ENCODE measurements around the gene NPLOC4. TPM values are rescaled to one million over a fixed set of nuclear protein-coding genes. Genes with fewer than 3 reads are reported as not detected.
"Not testable (repeated sequence)": the region's sequence is repeated elsewhere in the genome, so short reads cannot be mapped to it uniquely, and the experiment has no call there.

Gene NPLOC4
- polyA plus RNA-seq, 3 donors, result 51.0 to 78.2 (median 73.9) TPM

- no peak for DNase-seq
Observed at GRCh38 chr17:81644496-81644895, 7.6 kb upstream of the NPLOC4 start.

DNA sequence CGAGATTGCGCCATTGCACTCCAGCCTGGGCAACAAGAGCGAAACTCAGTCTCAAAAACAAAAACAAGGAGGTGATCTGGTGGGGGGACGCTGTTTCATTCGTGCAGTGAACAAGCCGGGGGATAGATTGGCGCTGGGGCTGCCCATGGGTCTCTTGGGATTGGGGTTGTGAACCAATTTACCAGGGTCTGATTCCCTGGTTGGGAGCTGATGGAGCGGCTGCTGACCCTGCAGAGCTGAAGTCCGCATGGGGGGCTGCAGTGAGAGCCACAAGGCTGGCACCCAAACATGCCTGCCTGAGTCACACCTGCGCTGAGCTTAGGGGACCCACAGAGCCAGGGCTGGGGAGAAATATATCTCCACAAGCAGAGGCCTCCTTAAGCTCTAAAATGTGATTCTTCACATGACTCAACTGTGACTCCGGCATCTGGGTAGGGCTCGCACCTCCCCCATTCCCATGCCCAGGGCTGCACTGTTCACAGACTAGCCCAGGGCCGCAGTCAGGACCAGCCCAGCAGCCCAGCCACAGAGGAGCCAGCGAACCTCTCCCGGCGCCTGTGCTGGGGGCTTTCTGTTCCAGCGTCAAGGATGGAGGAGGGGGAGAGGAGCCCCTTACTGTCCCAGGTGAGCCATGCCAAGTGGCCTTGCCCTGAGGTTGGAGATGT lies 5.0 kb upstream of the NPLOC4 start:
- no peak for DNase-seq

GRCh38 chr17:81640011-81640410 lies 3.1 kb upstream of the NPLOC4 start:
- DNase-seq, result no peak

DNA sequence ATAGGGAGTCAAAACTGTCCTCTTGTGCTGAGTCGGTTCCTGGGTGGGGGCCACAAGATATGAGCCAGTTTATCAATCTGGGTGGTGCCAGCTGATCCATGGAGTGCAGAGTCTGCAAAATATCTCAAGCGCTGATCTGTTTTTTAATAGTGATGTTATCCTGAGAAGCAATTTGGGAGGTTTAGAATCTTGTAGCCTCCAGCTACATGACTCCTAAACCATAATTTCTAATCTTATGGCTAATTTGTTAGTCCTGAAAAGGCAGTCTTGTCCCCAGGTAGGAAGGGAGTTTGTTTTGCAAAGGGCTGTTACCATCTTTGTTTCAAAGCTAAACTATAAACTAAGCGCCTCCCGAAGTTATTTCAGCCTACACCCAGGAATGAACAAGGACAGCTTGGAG lies 1.8 kb upstream of the NPLOC4 start:
- DNase-seq, result no peak

DNA sequence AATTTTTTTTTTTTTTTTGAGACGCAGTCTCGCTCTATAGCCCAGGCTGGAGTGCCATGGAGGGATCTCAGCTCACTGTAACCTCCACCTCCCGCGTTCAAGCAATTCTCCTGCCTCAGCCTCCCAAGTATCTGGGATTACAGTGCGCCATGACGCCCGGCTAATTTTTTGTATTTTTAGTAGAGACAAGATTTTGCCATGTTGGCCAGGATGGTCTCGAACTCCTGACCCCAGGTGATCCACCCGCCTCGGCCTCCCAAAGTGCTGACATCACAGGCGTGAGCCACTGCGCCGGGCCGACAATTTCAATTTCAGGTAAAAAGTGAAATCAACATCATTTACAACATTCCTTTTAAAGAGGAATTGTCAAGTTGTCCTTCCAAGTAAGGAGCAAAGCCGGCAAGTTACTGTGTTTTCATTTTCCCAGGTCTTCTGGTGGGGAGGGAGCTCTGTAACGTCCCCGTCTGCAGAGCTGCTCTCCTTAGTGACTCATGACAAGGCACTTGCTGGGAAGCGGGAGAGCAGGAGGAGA lies 873 bp downstream of the NPLOC4 start:
- DNase-seq, result no peak

GRCh38 chr17:81635431-81635830 lies 1.5 kb downstream of the NPLOC4 start:
- no peak for DNase-seq

- DNase-seq, result no peak
Observed at GRCh38 chr17:81631482-81631881, 5.4 kb downstream of the NPLOC4 start.

DNA sequence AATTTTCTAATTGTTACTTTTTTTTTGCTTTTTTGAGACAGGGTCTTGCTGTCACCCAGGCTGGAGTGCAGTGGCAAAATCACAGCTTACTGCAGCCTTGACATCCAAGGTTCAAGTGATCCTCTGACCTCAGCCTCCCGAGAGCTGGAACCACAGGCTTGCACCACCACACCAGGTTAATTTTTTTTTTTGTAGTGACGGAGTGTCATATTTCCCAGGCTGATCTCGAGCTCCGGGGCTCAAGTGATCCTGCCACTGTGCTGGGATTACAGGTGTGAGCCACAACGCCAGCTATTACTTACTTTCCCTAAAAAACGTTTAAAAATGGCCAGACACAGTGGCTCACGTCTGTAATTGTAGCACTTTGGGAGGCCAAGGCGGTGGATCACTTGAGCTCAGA lies 6.6 kb downstream of the NPLOC4 start:
- DNase-seq, result no peak

DNA sequence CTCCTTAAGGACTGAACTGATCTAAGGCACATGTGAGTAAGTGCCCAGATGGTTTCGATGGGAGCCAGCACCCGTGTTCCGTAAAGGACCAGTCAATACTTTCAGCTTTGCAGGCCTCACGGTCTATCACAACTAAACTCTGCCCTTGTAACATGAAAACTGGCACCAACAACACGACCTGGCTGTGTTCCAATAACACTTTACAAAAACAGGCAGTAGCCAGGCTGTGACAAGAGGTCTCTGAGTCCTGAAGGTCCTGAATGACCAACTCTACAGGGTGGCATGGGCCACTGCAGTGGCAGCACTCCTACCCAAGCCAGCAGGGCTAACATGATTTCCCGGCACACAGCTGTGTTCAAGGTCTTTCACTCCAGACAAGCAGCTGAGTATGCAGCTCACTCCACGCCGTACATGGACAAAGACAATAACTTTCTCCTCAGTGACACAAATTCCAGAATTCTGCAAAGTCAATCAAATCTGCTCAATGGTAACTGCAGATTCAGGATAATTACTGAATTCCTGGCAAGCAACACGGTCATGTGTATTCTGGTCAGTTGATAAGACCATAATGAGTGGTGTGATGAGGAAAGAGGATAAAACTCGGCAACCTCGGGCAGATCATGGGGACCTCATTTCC lies 15.3 kb downstream of the NPLOC4 start:
- DNase-seq, result no peak

DNA sequence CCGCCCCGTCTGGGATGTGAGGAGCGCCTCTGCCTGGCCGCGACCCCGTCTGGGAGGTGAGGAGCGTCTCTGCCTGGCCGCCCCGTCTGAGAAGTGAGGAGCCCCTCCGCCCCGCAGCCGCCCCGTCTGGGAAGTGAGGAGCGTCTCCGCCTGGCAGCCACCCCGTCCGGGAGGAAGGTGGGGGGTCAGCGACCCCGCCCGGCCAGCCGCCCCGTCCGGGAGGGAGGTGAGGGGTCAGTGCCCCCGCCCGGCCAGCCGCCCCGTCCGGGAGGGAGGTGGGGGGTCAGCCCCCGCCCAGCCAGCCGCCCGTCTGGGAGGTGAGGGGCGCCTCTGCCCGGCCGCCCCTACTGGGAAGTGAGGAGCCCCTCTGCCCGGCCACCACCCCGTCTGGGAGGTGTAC lies 18.6 kb downstream of the NPLOC4 start:
- not testable (repeated sequence) for DNase-seq

- no peak for DNase-seq
Observed at GRCh38 chr17:81616877-81617276, 20.0 kb downstream of the NPLOC4 start.

DNA sequence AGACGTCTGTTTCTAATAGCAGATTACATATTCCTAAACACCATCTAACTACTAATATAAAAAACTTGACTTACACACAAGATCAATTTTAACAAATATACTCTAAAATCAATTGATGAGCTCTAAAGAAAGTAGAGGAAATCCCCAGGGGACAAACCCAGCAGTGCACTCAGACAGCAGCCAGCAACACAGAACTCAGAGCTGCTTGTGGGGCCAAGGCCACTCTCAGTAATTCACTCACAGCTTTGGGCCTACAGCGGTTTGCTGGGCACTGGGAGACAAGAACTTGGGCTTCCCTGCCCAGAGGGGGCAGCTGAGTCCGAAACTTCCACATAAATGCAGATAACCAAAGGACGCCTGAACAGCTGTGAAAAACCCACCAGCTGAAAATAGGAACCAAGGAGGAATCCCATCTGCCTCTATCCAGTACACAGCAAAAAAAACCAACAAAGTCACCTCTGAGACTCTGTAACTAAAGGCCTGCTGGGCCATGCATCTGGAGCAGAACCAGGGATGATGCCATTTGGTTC lies 21.4 kb downstream of the NPLOC4 start:
- DNase-seq, result no peak

DNA sequence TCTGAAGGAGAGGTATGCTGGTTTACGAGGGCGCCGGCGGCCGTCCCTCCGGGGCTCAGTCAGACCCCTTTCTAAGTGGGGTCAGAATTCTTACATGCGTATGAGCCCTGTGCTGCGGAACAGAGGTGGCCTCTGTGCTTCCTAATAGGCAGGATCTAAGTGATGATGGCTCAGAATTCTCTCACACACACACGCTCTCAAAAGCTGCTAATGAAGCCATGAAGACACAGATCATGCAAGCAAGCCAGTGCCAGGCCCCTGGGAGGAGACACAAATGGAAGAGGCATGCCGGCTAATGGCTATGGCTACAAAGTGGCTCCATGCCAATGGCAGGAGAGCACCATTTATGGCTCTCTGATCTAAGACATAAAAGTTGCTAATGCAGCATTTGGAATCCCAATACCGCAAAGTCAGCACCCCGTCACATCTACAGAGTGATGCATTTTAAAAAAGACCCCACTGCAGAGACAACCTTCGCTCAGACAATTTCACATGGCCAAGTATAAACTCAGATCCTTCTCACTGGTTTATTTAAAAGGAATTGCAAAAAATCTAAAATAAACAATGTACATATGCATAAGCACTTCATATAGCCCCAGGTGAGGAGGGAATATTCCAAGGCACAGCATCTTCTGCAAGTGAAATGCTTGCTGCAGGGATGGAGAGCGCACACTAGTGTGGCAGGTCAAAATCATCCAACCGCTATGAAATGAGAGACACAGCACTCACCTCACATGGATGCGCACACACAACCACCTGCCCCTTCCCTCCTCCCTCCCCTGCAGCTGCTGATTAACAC lies 24.5 kb downstream of the NPLOC4 start:
- no peak for DNase-seq

DNA sequence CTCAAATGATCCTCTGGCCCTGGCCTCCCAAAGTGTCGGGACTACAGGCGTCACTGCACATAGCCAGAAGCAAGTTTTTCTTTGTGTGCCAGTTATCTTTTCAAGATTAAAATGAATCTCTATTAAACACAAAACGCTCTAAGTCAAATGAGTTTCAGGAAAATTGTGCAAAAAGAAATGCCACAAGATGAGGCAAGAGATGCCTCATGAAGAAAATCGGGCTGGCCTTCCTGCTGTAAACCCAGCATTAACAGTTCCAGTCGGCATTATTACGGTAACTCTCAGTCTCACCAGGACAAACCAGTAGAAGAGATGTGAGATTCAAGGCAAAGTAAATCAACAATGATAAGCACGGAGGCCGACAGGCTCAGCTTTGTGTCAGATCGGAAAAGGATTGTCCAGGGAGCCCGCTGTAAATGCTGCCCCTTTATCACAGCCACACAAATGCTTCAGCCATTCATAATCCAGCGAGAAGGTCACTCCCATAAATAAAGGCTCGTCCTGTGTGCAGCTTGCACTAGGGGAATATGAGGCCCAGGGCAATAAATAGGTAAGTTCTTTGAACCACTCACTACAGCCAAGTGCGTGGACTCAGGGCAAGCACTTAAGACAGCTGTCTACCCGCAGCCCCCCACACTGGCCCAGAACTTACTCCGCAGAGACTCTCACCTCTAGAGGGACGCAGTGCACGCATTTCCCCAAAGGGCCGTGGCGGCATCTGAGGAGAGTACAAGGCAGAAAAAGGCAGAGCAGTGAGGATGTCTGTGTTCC lies 27.2 kb downstream of the NPLOC4 start:
- no peak for DNase-seq

DNA sequence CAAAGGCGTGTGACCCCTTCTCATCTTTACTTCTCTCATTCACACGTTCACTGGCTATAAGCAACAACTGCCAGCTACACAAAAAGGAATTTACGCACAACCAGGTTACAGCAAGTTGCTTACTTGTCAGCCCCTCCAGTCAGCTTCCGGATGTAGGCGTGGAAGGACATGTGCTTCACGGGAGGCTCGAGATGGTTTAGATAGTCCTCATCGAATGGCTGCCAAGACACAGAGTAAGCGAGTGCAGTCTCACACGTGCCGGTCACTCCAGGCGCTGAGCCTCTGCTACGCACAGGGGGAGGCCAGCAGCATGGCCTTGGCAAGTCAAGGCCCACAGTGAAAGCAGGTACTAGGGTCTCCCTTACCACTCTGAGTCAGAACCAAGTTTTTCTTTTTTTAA lies 28.3 kb downstream of the NPLOC4 start:
- no peak for DNase-seq

DNA sequence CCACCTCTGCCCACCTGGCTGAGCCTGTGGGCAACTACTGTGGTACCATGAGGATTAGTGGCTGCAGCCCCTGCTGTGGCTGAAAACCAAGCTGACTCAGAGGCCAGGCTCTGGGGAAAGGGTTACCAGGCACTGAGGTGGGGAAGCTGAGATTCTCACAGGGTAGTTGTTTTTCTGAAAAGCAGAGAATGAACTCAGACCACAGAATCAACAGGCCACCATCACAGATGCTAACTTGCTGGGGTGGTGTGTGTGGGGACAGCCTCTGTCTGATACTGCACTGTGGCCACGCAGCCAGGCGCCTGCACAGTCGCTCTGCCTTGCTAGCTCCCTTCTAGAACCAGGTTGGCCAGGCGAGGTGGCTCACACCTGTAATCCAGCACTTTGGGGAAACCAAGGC lies 28.8 kb downstream of the NPLOC4 start:
- DNase-seq, result no peak

DNA sequence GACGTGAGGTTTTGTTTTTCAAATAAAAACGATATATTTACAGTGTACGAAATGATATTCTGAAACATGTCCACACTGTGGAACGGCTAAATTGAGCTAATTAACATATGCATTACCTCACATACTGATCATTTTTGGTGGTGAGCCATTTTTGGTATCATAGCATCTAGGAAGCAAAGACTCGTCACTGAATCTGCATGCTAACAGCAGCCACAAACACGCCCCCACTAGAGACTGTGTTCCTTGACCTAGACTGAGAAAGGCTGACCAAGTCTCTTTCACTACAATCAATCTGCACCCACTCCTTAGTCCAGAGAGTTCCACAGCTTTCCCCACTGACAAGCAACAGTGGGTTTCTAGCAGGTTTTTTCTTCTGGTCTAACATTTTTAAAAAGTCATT lies 29.5 kb downstream of the NPLOC4 start:
- DNase-seq, result no peak

DNA sequence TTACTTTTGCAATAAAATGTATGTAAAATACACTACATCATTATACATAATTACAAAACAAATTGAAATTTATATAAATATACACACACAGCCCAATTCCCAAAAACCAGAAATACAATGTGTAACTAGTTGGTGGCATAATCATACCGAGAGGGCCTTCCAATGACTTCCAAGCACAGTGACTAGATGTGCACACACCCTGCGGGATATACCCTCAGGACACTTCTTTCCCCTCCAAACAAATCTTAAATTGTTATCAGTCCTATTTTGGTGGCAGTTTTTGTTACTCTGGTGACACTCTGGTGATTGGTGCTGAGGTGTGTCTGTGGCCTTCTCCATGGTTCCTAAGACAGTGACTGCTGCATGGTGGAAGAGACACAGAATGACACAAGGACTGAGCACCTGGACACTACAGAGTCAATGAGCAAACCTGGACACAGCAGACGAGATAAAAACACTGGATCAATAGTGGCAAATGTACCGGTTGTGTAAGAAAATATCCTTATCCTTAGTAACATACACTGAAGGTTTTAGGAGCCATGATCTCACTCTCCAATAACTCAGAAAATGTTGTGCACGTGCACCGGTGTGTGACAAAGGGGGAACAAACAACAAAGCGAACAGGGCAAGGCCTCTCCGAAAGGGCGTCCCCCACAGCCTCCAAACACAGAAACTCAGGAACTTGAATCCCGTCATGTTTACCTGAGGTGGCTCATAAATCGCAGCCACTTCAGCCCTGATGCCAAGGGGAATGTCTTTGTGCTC lies 32.9 kb downstream of the NPLOC4 start:
- DNase-seq, result no peak

- DNase-seq, result peak; percentile 74
Observed at GRCh38 chr17:81601525-81602120, 35.3 kb downstream of the NPLOC4 start.

DNA sequence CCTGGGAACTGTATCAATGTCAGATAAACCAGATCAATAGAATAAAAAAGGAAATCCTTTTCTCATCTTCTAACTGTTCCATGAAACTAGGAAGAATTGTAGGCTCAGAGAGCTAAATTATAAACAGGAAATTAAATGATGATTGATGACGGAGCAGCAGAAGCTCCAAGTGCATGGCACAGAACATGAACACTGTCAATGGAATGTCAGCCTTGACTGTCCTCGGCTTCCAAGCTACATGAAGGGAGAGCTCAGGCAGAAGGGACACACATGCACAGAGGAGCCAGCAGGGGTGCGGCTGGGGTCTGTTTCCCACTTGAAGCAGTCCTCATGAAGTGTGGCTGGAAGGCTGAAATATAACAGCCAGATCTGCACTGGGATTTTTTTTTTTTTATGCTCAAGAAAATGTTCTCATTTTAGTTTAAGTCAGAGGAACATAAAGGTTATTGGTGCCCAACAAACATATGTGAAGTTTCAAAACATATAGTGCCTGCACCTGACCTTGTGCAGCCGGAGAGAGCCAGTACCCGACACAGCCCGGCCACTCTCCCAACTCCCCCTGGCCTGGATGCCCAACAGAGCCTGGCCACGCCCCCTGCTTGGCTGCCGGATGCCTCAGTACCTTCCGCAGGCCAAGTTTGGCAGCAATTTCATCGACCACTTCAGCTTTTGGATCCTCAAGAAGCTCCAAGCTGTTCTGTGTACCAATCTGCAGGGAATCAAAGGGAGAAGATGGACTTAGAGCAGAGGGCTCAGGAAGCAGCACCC lies 37.0 kb downstream of the NPLOC4 start:
- no peak for DNase-seq

Measured in renal pelvis (tissue), 4 donors.